ENCODE measurements around the gene CPT1B. TPM values are rescaled to one million over a fixed set of nuclear protein-coding genes. Genes with fewer than 3 reads are reported as not detected.
A peak's percentile ranks its signal among the peaks of the same experiment; 100 is the strongest.

CPT1B gene
- total and polyA plus RNA-seq, 2 donors (not counting 1 experiment from before 2014, with no cell fraction given) = 0.82 to 4.8 TPM

- H3K4me3 ChIP-seq (replicated peaks in 1 of 4; ENCODE audit: control extremely low read depth in 1 of 4, insufficient read depth in 1 of 4, low read depth in 3 of 4, low read length in 4 of 4) = no peak overlapping the region
- peaks cover 2% of the 10 kb centered on the region for H3K79me2 ChIP-seq (ENCODE audit: control insufficient read depth, insufficient read depth, low read length)
- H3K36me3 ChIP-seq (ENCODE audit: control insufficient read depth, insufficient read depth, low read length) = no peaks in the 10 kb centered on the region
- H4K20me1 ChIP-seq (ENCODE audit: control insufficient read depth, extremely low read depth, insufficient read depth, low read length) = no peaks in the 10 kb centered on the region
- no peaks in the 10 kb centered on the region for H3K9me3 ChIP-seq (ENCODE audit: control insufficient read depth, insufficient read depth, low read depth, low read length)
- no peak for DNase-seq (ENCODE audit: low read depth in 2 of 2)
- peaks cover 8% of the 10 kb centered on the region for H3K4me1 ChIP-seq (ENCODE audit: control insufficient read depth, extremely low read depth, insufficient read depth, low read length)
- H3K27me3 ChIP-seq (ENCODE audit: control insufficient read depth, insufficient read depth, low read length) = no peaks in the 10 kb centered on the region
- H3K4me2 ChIP-seq (ENCODE audit: extremely low read depth, insufficient read depth, low read length) = no peak overlapping the region
- no peak overlapping the region for H3K9ac ChIP-seq (ENCODE audit: insufficient read depth, low read length)
- no peak for TF ChIP-seq EZH2 (IDR thresholded peaks at IDR 0.05; ENCODE audit: low read length, missing control alignments)
- TF ChIP-seq, protein P1, sequence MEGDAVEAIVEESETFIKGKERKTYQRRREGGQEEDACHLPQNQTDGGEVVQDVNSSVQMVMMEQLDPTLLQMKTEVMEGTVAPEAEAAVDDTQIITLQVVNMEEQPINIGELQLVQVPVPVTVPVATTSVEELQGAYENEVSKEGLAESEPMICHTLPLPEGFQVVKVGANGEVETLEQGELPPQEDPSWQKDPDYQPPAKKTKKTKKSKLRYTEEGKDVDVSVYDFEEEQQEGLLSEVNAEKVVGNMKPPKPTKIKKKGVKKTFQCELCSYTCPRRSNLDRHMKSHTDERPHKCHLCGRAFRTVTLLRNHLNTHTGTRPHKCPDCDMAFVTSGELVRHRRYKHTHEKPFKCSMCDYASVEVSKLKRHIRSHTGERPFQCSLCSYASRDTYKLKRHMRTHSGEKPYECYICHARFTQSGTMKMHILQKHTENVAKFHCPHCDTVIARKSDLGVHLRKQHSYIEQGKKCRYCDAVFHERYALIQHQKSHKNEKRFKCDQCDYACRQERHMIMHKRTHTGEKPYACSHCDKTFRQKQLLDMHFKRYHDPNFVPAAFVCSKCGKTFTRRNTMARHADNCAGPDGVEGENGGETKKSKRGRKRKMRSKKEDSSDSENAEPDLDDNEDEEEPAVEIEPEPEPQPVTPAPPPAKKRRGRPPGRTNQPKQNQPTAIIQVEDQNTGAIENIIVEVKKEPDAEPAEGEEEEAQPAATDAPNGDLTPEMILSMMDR (conservative IDR thresholded peaks at IDR 0.05 in 1 of 2, IDR thresholded peaks at IDR 0.05 in 1 of 2; ENCODE audit: low read depth in 1 of 2, low read length in 2 of 2) = no peak
- no peak overlapping the region for H3K27ac ChIP-seq (ENCODE audit: insufficient read depth, low read length)
- H2AFZ ChIP-seq (ENCODE audit: low read length) = no peak overlapping the region
Measured at GRCh38 chr22:50577697-50577986, 585 bp downstream of the CPT1B start.

GRCh38 chr22:50576806-50577696 is 1.2 kb downstream of the CPT1B start:
- Histone ChIP-seq H3K4me3 (replicated peaks in 1 of 4; ENCODE audit: control extremely low read depth in 1 of 4, insufficient read depth in 1 of 4, low read depth in 3 of 4, low read length in 4 of 4) (no peak overlapping the region), H3K27me3 (ENCODE audit: control insufficient read depth, insufficient read depth, low read length) (no peaks in the 10 kb centered on the region), H3K9me3 (ENCODE audit: control insufficient read depth, insufficient read depth, low read depth, low read length) (no peaks in the 10 kb centered on the region), H3K4me1 (ENCODE audit: control insufficient read depth, extremely low read depth, insufficient read depth, low read length) (peaks cover 8% of the 10 kb centered on the region), H2AFZ (ENCODE audit: low read length) (no peak overlapping the region), H3K36me3 (ENCODE audit: control insufficient read depth, insufficient read depth, low read length) (no peaks in the 10 kb centered on the region), H3K4me2 (ENCODE audit: extremely low read depth, insufficient read depth, low read length) (no peak overlapping the region), H3K79me2 (ENCODE audit: control insufficient read depth, insufficient read depth, low read length) (peaks cover 1% of the 10 kb centered on the region), H3K27ac (ENCODE audit: insufficient read depth, low read length) (no peak overlapping the region), H3K9ac (ENCODE audit: insufficient read depth, low read length) (no peak overlapping the region), H4K20me1 (ENCODE audit: control insufficient read depth, extremely low read depth, insufficient read depth, low read length) (no peaks in the 10 kb centered on the region)
- no peak for DNase-seq (ENCODE audit: low read depth in 2 of 2)
- no peak for TF ChIP-seq EZH2 (IDR thresholded peaks at IDR 0.05; ENCODE audit: low read length, missing control alignments)
- TF ChIP-seq, protein P1 (conservative IDR thresholded peaks at IDR 0.05 in 1 of 2, IDR thresholded peaks at IDR 0.05 in 1 of 2; ENCODE audit: low read depth in 1 of 2, low read length in 2 of 2) = no peak

DNA sequence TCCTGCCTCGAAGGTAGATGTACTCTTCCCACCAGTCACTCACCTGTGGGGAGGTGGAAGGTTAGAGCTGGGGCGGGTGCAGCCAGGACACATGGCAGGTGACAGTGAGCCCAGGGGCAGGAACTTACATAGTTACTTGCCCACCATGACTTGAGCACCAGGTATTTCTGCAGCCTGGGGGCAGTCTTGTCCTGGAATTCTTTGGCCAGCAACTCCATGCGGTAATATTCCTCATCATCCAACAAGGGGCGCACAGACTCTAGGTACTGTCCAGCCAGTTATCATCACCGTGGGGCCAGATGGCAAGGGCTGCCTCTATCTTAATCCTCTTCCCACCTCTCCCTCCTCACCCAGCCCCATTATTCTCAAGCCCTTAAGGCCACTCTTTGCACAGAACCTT is 2.2 kb downstream of the CPT1B start:
- peaks cover 8% of the 10 kb centered on the region for H3K4me1 ChIP-seq (ENCODE audit: control insufficient read depth, extremely low read depth, insufficient read depth, low read length)
- H3K9ac ChIP-seq (ENCODE audit: insufficient read depth, low read length) = no peak overlapping the region
- H3K4me2 ChIP-seq (ENCODE audit: extremely low read depth, insufficient read depth, low read length) = no peak overlapping the region
- DNase-seq (ENCODE audit: low read depth in 2 of 2) = peak; percentile 24 to 56
- no peaks in the 10 kb centered on the region for H3K27me3 ChIP-seq (ENCODE audit: control insufficient read depth, insufficient read depth, low read length)
- H3K9me3 ChIP-seq (ENCODE audit: control insufficient read depth, insufficient read depth, low read depth, low read length) = no peaks in the 10 kb centered on the region
- no peak overlapping the region for H3K4me3 ChIP-seq (replicated peaks in 1 of 4; ENCODE audit: control extremely low read depth in 1 of 4, insufficient read depth in 1 of 4, low read depth in 3 of 4, low read length in 4 of 4)
- no peaks in the 10 kb centered on the region for H3K79me2 ChIP-seq (ENCODE audit: control insufficient read depth, insufficient read depth, low read length)
- no peak overlapping the region for H2AFZ ChIP-seq (ENCODE audit: low read length)
- no peak overlapping the region for H3K27ac ChIP-seq (ENCODE audit: insufficient read depth, low read length)
- H3K36me3 ChIP-seq (ENCODE audit: control insufficient read depth, insufficient read depth, low read length) = no peaks in the 10 kb centered on the region
- no peaks in the 10 kb centered on the region for H4K20me1 ChIP-seq (ENCODE audit: control insufficient read depth, extremely low read depth, insufficient read depth, low read length)
- TF ChIP-seq, protein P1 (conservative IDR thresholded peaks at IDR 0.05 in 1 of 2, IDR thresholded peaks at IDR 0.05 in 1 of 2; ENCODE audit: low read depth in 1 of 2, low read length in 2 of 2) = peak; percentile 5 to 50
- TF ChIP-seq EZH2 (IDR thresholded peaks at IDR 0.05; ENCODE audit: low read length, missing control alignments) = no peak
